Osteocyte (in vitro differentiated cells): ENCODE measurements around the gene ANKRD22. TPM values are rescaled to one million over a fixed set of nuclear protein-coding genes. Genes with fewer than 3 reads are reported as not detected.

Experiments used
- DNase-seq: peaks from one replicate; pipeline ENCODE4 v3.0.0; 2021; ENCODE audit warnings: mixed read lengths; ENCODE audit not compliant: unreplicated experiment; ENCODE audit errors: extremely low spot score
- H3K27ac Mint-ChIP-seq: one replicate; pipeline ENCODE4 v1.8.0; 2021; ENCODE audit warnings: mild to moderate bottlenecking, mixed read lengths; ENCODE audit not compliant: unreplicated experiment
- H3K27me3 Mint-ChIP-seq: one replicate; pipeline ENCODE4 v1.8.0; 2021; ENCODE audit warnings: mixed read lengths; ENCODE audit not compliant: unreplicated experiment
- H3K36me3 Mint-ChIP-seq: one replicate; pipeline ENCODE4 v1.8.0; 2021; ENCODE audit warnings: mixed read lengths; ENCODE audit not compliant: unreplicated experiment
- H3K4me1 Mint-ChIP-seq: one replicate; pipeline ENCODE4 v1.8.0; 2021; ENCODE audit warnings: mixed read lengths; ENCODE audit not compliant: unreplicated experiment
- H3K4me3 Mint-ChIP-seq: one replicate; pipeline ENCODE4 v1.8.0; 2021; ENCODE audit warnings: mild to moderate bottlenecking, moderate library complexity, mixed read lengths; ENCODE audit not compliant: unreplicated experiment
- H3K9me3 Mint-ChIP-seq: one replicate; pipeline ENCODE4 v1.8.0; 2021; ENCODE audit warnings: mixed read lengths; ENCODE audit not compliant: unreplicated experiment
- CTCF ChIP-seq: fragments of 200-600 bp; sonication (generic); IDR thresholded peaks from 2 replicates; pipeline ENCODE4 v1.5.0; 2021; ENCODE audit warnings: antibody characterized with exemption, mild to moderate bottlenecking, moderate library complexity
- total RNA-seq: library from RNA; stranded (reverse); gene quantifications from 2 replicates; pipeline ENCODE4 v1.2.1, GENCODE V29; 2021

ANKRD22 gene
- total RNA-seq, 1 donor from 2014 or later = not detected

GRCh38 chr10:88895250-88895649, 43.6 kb upstream of the ANKRD22 start:
- no peak for TF ChIP-seq CTCF
- H3K4me3 Mint-ChIP-seq = no peak overlapping the region
- peaks cover 33% of the 10 kb centered on the region for H3K4me1 Mint-ChIP-seq
- no peak overlapping the region for H3K27ac Mint-ChIP-seq
- DNase-seq = no peak
- H3K36me3 Mint-ChIP-seq = peaks cover 2% of the 10 kb centered on the region
- no peaks in the 10 kb centered on the region for H3K27me3 Mint-ChIP-seq
- no peaks in the 10 kb centered on the region for H3K9me3 Mint-ChIP-seq

DNA sequence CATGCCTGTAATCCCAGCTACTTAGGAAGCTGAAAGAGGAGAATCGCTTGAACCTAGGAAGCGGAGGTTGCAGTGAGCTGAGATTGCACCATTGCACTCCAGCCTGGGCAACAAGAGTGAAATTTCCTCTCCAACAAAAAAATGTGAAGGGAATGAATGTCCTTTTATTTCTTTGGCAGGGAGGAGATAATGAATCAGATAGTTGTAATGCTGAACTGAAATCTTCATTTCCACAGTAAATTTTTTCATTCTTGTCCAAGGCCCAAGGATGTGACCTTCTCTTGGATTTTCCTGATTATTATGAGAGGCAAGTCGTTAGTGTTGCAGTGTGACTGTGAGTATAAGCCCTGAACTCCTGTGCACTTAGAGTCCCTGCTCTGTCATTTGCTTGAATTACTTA, 42.0 kb upstream of the ANKRD22 start:
- H3K4me3 Mint-ChIP-seq = no peak overlapping the region
- no peak for DNase-seq
- no peaks in the 10 kb centered on the region for H3K9me3 Mint-ChIP-seq
- no peaks in the 10 kb centered on the region for H3K27me3 Mint-ChIP-seq
- H3K4me1 Mint-ChIP-seq = peaks cover 41% of the 10 kb centered on the region
- H3K27ac Mint-ChIP-seq = no peak overlapping the region
- no peak for TF ChIP-seq CTCF
- H3K36me3 Mint-ChIP-seq = peaks cover 2% of the 10 kb centered on the region

GRCh38 chr10:88892222-88892967, 40.8 kb upstream of the ANKRD22 start:
- Mint-ChIP-seq H3K36me3 (peaks cover 2% of the 10 kb centered on the region), H3K9me3 (no peaks in the 10 kb centered on the region), H3K4me3 (no peak overlapping the region), H3K27ac (peak overlapping the region; percentile 25), H3K4me1 (peaks cover 43% of the 10 kb centered on the region), H3K27me3 (no peaks in the 10 kb centered on the region)
- no peak for TF ChIP-seq CTCF
- no peak for DNase-seq

GRCh38 chr10:88890681-88891381, 39.2 kb upstream of the ANKRD22 start:
- no peak for DNase-seq
- no peaks in the 10 kb centered on the region for H3K27me3 Mint-ChIP-seq
- no peak for TF ChIP-seq CTCF
- H3K4me1 Mint-ChIP-seq = peaks cover 34% of the 10 kb centered on the region
- H3K36me3 Mint-ChIP-seq = peaks cover 2% of the 10 kb centered on the region
- no peak overlapping the region for H3K4me3 Mint-ChIP-seq
- H3K9me3 Mint-ChIP-seq = no peaks in the 10 kb centered on the region
- peak overlapping the region; percentile 17 for H3K27ac Mint-ChIP-seq
